A673 (cell line): ENCODE measurements around the gene CTSD. TPM values are rescaled to one million over a fixed set of nuclear protein-coding genes. Genes with fewer than 3 reads are reported as not detected.

Experiments
- BruUV-seq: library from RNA; stranded (reverse); fragments of 400-500 nt; replicated peaks from 2 replicates; lab custom pipeline; 2021; lab: Mats Ljungman, UMichigan
- CTCF ChIA-PET: fragments of 300-600 bp; sonication (Branson Sonifier 250); formaldehyde crosslinking; loops from one replicate; lab custom pipeline; 2022; ENCODE audit warnings: antibody characterized with exemption; lab: Charles Lee
- POLR2A ChIA-PET: fragments of 300-600 bp; sonication (Branson Sonifier 250); formaldehyde crosslinking; loops from one replicate; lab custom pipeline; 2022; ENCODE audit warnings: antibody characterized with exemption; ENCODE audit not compliant: low non-redundant PET; lab: Charles Lee
- DNase-seq: peaks from one replicate; pipeline ENCODE4 v3.0.0-alpha.2; 2015; ENCODE audit warnings: low spot score
- H3K27ac ChIP-seq: fragments of 200-600 bp; sonication (generic); 2 replicates; pipeline ENCODE4 v1.5.1; 2016; ENCODE audit warnings: mixed run types, low read depth, mild to moderate bottlenecking, mixed read lengths, antibody characterized with exemption, low read length; ENCODE audit not compliant: poor library complexity, severe bottlenecking
- H3K27me3 ChIP-seq: fragments of 200-600 bp; sonication (generic); replicated peaks from 2 replicates; pipeline ENCODE4 v1.6.1; 2017; ENCODE audit warnings: mixed run types, low read depth, mild to moderate bottlenecking, mixed read lengths, antibody characterized with exemption, low read length; ENCODE audit not compliant: insufficient read depth, poor library complexity
- H3K36me3 ChIP-seq: fragments of 200-600 bp; sonication (generic); 2 replicates; pipeline ENCODE4 v1.6.1; 2016; ENCODE audit warnings: mixed run types, mild to moderate bottlenecking, mixed read lengths, antibody characterized with exemption, low read length; ENCODE audit not compliant: insufficient read depth, poor library complexity, severe bottlenecking
- H3K4me1 ChIP-seq: fragments of 200-600 bp; sonication (generic); 2 replicates; pipeline ENCODE4 v1.6.1; 2017; ENCODE audit warnings: mixed run types, mild to moderate bottlenecking, mixed read lengths, antibody characterized with exemption, low read length; ENCODE audit not compliant: insufficient read depth, poor library complexity, severe bottlenecking
- H3K4me3 ChIP-seq: fragments of 200-600 bp; sonication (generic); 2 replicates; pipeline ENCODE4 v1.5.1; 2016; ENCODE audit warnings: low read depth, mixed run types, mild to moderate bottlenecking, mixed read lengths, low read length; ENCODE audit not compliant: poor library complexity, severe bottlenecking
- H3K9me3 ChIP-seq: fragments of 200-600 bp; sonication (generic); 2 replicates; pipeline ENCODE4 v1.6.1; 2016; ENCODE audit warnings: mixed run types, low read depth, mild to moderate bottlenecking, mixed read lengths, antibody characterized with exemption, low read length; ENCODE audit not compliant: poor library complexity, severe bottlenecking
- EZH2 ChIP-seq: fragments of 200-600 bp; sonication (generic); IDR thresholded peaks from 2 replicates; pipeline ENCODE4 v1.6.1; 2017; ENCODE audit warnings: borderline replicate concordance, low read depth, mild to moderate bottlenecking, mixed read lengths, antibody characterized with exemption, low read length; ENCODE audit not compliant: poor library complexity, severe bottlenecking
- intact Hi-C: fragments of 100-400 bp; cut with micrococcal nuclease; formaldehyde crosslinking; loops from one replicate; pipeline ENCODE4 v1.10.0; 2022; ENCODE audit not compliant: unreplicated experiment
- total RNA-seq: library from RNA; stranded (reverse); gene quantifications from 2 replicates; pipeline ENCODE4 v1.2.3, GENCODE V29; 2021
- TF ChIP-seq, protein P1 (sequence below): fragments of 300-800, 200-600 bp; sonication (generic); conservative IDR thresholded peaks from 2 replicates; pipeline ENCODE4 v1.5.1; 2017; ENCODE audit warnings: low read depth, mild to moderate bottlenecking, antibody characterized with exemption, low read length, moderate library complexity, mixed read lengths

CTSD gene
- total RNA-seq, 1 experiment from 2014 or later, result 159 TPM

DNA sequence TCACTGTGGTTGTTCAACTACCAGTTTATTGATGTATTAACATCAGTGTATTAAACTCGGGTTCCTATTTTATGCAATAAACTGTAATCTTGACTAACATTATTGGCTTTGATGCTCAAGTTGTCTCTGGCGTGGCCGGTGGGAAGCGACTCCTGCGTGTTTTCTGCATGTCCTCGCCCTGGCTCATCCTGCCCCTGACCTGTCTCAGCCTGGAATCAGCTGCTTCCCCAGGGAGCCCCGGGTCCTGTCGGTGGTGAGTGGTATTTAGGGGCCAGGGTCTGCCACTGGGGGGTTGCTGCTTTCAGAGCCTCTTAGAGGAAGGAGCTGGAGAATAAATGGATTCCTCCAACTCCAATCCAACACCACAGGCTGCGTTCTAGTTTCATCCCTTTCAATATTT lies 35.9 kb downstream of the CTSD start:
- CTCF ChIA-PET, result no interaction called here
- Histone ChIP-seq H3K4me1 (no peaks in the 10 kb centered on the region), H3K4me3 (no peak overlapping the region), H3K36me3 (no peaks in the 10 kb centered on the region), H3K27ac (no peak overlapping the region), H3K27me3 (peaks cover under 1% of the 10 kb centered on the region), H3K9me3 (no peaks in the 10 kb centered on the region)
- intact Hi-C loops, result no loop called here
- no TSS peak for BruUV-seq
- TF ChIP-seq EZH2, result no peak
- TF ChIP-seq, protein P1, sequence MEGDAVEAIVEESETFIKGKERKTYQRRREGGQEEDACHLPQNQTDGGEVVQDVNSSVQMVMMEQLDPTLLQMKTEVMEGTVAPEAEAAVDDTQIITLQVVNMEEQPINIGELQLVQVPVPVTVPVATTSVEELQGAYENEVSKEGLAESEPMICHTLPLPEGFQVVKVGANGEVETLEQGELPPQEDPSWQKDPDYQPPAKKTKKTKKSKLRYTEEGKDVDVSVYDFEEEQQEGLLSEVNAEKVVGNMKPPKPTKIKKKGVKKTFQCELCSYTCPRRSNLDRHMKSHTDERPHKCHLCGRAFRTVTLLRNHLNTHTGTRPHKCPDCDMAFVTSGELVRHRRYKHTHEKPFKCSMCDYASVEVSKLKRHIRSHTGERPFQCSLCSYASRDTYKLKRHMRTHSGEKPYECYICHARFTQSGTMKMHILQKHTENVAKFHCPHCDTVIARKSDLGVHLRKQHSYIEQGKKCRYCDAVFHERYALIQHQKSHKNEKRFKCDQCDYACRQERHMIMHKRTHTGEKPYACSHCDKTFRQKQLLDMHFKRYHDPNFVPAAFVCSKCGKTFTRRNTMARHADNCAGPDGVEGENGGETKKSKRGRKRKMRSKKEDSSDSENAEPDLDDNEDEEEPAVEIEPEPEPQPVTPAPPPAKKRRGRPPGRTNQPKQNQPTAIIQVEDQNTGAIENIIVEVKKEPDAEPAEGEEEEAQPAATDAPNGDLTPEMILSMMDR, result no peak
- no peak for DNase-seq
- POLR2A ChIA-PET, result no interaction called here

DNA sequence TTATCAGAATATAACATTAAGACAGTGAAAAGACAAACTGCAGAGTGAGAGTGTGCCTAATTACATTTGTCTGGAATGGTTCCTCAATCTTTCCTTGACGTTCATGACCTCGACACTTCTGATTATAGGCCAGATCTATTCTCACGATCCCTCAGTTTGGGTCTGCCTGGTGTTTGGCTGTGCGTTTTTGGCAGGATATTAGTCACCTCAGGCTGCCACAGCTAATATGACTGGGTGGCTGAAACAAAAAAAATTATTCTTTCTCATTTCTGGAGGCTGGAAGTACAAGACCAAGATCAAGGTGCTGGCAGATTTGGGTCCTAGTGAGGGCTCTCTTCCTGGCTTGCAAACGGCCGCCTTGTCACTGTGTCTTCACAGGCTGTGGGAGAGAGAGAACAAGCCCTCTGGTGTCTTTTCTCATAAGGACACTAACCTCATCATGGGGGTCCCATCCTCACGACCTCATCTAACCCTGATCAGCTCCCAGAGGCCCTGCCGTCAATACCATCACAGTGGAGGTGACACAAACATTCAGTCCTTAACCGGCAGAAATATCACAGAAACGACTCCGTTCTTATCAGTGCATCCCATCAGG lies 36.5 kb downstream of the CTSD start:
- Histone ChIP-seq H3K9me3 (no peaks in the 10 kb centered on the region), H3K4me1 (no peaks in the 10 kb centered on the region), H3K4me3 (no peak overlapping the region), H3K36me3 (no peaks in the 10 kb centered on the region), H3K27me3 (peaks cover 3% of the 10 kb centered on the region), H3K27ac (no peak overlapping the region)
- intact Hi-C loops, result no loop called here
- no TSS peak for BruUV-seq
- no peak for TF ChIP-seq EZH2
- TF ChIP-seq, protein P1, result no peak
- POLR2A ChIA-PET, result no interaction called here
- DNase-seq, result no peak
- CTCF ChIA-PET, result no interaction called here

- no peak for DNase-seq
- Histone ChIP-seq H3K9me3 (no peaks in the 10 kb centered on the region), H3K36me3 (no peaks in the 10 kb centered on the region), H3K4me1 (no peaks in the 10 kb centered on the region), H3K27me3 (peaks cover 3% of the 10 kb centered on the region), H3K27ac (no peak overlapping the region), H3K4me3 (no peak overlapping the region)
- TF ChIP-seq, protein P1, result no peak
- no peak for TF ChIP-seq EZH2
- intact Hi-C loops, result no loop called here
- BruUV-seq, result no TSS peak
- ChIA-PET CTCF (no interaction called here), POLR2A (no interaction called here)
Measured at GRCh38 chr11:1719781-1720180, 43.9 kb downstream of the CTSD start.
